Measurements from ENCODE around the gene BIRC3.

DNA sequence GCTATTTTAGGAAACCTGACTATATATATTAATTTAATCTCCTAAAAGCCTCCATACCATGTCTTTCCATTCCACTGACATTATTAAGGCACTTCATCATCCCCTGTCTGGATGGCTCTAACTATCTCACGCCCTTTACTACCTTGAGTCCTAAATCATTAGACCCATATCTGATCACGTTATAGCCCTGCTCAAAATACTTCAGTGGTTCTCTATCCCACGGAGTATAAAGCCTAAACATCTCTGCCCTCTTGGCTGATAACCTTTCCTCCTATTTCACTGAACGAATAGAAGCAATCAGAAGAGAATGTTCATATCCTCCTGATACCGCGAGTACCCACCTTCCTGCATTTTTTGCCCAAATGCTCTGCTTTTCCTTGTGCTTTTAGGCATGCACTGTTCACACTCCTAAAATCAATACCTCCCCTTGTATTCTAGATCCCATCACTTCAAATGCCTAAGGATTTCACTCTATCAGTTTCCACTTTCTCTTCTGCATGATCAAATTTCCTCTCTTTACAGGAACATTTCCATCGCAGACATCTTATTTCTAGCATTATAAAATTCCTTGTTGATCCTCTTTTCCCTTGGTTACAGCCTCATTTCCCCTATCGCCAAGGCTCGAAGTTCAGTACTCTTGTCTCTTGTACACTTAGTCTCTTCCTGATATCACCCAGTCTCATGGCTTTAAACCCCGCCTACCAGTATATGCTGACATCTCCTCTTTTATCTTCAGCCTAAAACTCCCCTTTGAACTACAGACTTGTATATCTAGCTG, 45.0 kb upstream of the BIRC3 start:
- TF ChIP-seq POLR2A (IDR thresholded peaks at IDR 0.05): no peak
- TF ChIP-seq, protein P1, sequence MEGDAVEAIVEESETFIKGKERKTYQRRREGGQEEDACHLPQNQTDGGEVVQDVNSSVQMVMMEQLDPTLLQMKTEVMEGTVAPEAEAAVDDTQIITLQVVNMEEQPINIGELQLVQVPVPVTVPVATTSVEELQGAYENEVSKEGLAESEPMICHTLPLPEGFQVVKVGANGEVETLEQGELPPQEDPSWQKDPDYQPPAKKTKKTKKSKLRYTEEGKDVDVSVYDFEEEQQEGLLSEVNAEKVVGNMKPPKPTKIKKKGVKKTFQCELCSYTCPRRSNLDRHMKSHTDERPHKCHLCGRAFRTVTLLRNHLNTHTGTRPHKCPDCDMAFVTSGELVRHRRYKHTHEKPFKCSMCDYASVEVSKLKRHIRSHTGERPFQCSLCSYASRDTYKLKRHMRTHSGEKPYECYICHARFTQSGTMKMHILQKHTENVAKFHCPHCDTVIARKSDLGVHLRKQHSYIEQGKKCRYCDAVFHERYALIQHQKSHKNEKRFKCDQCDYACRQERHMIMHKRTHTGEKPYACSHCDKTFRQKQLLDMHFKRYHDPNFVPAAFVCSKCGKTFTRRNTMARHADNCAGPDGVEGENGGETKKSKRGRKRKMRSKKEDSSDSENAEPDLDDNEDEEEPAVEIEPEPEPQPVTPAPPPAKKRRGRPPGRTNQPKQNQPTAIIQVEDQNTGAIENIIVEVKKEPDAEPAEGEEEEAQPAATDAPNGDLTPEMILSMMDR (IDR thresholded peaks at IDR 0.05 in 4 of 5, conservative IDR thresholded peaks at IDR 0.05 in 1 of 5): no peak
